SK-N-MC (cell line): Measurements from ENCODE around the gene POLR1C.

Experiments
- EZH2 ChIP-seq: fragments of 200-600 bp; sonication (generic); IDR thresholded peaks from one replicate; pipeline ENCODE4 v1.6.1; 2017; ENCODE audit warnings: antibody characterized with exemption
- POLR2AphosphoS5 ChIP-seq: IDR thresholded peaks from 2 replicates; pipeline ENCODE4 v1.6.1; 2012; ENCODE audit warnings: mild to moderate bottlenecking, low read depth, low read length, borderline replicate concordance

- no peak for TF ChIP-seq POLR2AphosphoS5
- TF ChIP-seq EZH2: no peak
These were observed 30.3 kb downstream of the POLR1C start for GRCh38 chr6:43547222-43547621.
